SK-N-SH (cell line): ENCODE data around the gene ZNF469.

Source experiments
- FOSL2 ChIP-seq: IDR thresholded peaks from 2 replicates; pipeline ENCODE4 v1.4.0; 2012; ENCODE audit warnings: low read depth, mild to moderate bottlenecking, moderate library complexity, borderline replicate concordance
- POLR2AphosphoS5 ChIP-seq: IDR thresholded peaks from 2 replicates; pipeline ENCODE4 v1.6.1; 2012; ENCODE audit warnings: low read depth, low read length
- RFX5 ChIP-seq: IDR thresholded peaks from 2 replicates; pipeline ENCODE4 v1.6.1; 2012; ENCODE audit warnings: mild to moderate bottlenecking, improper control_type of control experiment, low read length
- SIN3A ChIP-seq: IDR thresholded peaks from 2 replicates; pipeline ENCODE4 v1.6.1; 2012; ENCODE audit warnings: low read depth, mild to moderate bottlenecking, low read length, moderate library complexity, borderline replicate concordance
- SMC3 ChIP-seq: IDR thresholded peaks from 2 replicates; pipeline ENCODE4 v1.6.1; 2012; ENCODE audit warnings: low read depth, low read length, improper control_type of control experiment
- TF ChIP-seq, protein P1 (sequence below): fragments of 200-600 bp; sonication (generic); IDR thresholded peaks from 2 replicates; pipeline ENCODE4 v1.6.1; 2017; ENCODE audit warnings: antibody characterized with exemption, mild to moderate bottlenecking, moderate library complexity

DNA sequence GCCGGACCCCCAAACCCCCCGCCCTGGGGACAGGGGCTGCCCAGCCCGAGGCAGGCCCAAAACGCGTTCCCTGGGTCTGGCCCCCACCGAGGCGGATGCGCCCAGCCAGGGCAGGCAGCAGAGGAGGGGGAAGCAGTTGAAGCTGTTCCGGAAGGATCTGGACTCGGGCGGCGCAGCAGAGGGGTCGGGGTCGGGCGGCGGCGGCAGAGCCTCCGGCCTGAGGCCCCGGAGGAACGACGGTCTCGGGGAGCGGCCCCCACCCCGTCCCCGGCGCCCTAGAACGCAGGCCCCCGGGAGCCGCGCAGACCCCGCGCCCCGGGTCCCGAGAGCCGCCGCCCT is 47.4 kb downstream of the ZNF469 start:
- TF ChIP-seq FOSL2 (no peak), POLR2AphosphoS5 (no peak), RFX5 (no peak), SMC3 (no peak), SIN3A (no peak)
- TF ChIP-seq, protein P1, sequence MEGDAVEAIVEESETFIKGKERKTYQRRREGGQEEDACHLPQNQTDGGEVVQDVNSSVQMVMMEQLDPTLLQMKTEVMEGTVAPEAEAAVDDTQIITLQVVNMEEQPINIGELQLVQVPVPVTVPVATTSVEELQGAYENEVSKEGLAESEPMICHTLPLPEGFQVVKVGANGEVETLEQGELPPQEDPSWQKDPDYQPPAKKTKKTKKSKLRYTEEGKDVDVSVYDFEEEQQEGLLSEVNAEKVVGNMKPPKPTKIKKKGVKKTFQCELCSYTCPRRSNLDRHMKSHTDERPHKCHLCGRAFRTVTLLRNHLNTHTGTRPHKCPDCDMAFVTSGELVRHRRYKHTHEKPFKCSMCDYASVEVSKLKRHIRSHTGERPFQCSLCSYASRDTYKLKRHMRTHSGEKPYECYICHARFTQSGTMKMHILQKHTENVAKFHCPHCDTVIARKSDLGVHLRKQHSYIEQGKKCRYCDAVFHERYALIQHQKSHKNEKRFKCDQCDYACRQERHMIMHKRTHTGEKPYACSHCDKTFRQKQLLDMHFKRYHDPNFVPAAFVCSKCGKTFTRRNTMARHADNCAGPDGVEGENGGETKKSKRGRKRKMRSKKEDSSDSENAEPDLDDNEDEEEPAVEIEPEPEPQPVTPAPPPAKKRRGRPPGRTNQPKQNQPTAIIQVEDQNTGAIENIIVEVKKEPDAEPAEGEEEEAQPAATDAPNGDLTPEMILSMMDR, result no peak
